ENCODE measurements around the gene BACH2. TPM values are rescaled to one million over a fixed set of nuclear protein-coding genes. Genes with fewer than 3 reads are reported as not detected.

BACH2 gene
- total and polyA plus RNA-seq, 2 of the 8 experiments (the other 6 are each of a cell fraction or from before 2014, with no cell fraction given): 1.9 to 5.9 TPM

DNA sequence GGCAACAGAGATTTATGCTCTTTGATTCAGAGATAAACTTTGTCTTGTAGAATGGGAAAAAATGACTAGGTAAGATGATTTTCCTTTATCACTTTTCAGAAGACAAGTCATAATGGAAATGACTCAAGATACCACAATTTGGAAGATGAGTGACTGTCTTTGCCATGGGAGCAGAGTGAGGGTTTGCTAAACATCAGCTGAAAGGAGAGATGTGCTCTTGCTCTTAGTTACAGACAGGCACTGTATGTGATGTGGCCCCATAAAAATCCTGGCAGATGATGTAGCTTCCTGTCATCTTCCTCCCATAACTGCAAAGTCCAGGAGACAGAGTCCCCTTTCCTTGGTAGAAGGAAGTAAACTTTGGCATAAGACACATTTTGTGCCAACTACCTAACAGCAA lies 47.6 kb downstream of the BACH2 start (continued):
- TF ChIP-seq, protein P1, sequence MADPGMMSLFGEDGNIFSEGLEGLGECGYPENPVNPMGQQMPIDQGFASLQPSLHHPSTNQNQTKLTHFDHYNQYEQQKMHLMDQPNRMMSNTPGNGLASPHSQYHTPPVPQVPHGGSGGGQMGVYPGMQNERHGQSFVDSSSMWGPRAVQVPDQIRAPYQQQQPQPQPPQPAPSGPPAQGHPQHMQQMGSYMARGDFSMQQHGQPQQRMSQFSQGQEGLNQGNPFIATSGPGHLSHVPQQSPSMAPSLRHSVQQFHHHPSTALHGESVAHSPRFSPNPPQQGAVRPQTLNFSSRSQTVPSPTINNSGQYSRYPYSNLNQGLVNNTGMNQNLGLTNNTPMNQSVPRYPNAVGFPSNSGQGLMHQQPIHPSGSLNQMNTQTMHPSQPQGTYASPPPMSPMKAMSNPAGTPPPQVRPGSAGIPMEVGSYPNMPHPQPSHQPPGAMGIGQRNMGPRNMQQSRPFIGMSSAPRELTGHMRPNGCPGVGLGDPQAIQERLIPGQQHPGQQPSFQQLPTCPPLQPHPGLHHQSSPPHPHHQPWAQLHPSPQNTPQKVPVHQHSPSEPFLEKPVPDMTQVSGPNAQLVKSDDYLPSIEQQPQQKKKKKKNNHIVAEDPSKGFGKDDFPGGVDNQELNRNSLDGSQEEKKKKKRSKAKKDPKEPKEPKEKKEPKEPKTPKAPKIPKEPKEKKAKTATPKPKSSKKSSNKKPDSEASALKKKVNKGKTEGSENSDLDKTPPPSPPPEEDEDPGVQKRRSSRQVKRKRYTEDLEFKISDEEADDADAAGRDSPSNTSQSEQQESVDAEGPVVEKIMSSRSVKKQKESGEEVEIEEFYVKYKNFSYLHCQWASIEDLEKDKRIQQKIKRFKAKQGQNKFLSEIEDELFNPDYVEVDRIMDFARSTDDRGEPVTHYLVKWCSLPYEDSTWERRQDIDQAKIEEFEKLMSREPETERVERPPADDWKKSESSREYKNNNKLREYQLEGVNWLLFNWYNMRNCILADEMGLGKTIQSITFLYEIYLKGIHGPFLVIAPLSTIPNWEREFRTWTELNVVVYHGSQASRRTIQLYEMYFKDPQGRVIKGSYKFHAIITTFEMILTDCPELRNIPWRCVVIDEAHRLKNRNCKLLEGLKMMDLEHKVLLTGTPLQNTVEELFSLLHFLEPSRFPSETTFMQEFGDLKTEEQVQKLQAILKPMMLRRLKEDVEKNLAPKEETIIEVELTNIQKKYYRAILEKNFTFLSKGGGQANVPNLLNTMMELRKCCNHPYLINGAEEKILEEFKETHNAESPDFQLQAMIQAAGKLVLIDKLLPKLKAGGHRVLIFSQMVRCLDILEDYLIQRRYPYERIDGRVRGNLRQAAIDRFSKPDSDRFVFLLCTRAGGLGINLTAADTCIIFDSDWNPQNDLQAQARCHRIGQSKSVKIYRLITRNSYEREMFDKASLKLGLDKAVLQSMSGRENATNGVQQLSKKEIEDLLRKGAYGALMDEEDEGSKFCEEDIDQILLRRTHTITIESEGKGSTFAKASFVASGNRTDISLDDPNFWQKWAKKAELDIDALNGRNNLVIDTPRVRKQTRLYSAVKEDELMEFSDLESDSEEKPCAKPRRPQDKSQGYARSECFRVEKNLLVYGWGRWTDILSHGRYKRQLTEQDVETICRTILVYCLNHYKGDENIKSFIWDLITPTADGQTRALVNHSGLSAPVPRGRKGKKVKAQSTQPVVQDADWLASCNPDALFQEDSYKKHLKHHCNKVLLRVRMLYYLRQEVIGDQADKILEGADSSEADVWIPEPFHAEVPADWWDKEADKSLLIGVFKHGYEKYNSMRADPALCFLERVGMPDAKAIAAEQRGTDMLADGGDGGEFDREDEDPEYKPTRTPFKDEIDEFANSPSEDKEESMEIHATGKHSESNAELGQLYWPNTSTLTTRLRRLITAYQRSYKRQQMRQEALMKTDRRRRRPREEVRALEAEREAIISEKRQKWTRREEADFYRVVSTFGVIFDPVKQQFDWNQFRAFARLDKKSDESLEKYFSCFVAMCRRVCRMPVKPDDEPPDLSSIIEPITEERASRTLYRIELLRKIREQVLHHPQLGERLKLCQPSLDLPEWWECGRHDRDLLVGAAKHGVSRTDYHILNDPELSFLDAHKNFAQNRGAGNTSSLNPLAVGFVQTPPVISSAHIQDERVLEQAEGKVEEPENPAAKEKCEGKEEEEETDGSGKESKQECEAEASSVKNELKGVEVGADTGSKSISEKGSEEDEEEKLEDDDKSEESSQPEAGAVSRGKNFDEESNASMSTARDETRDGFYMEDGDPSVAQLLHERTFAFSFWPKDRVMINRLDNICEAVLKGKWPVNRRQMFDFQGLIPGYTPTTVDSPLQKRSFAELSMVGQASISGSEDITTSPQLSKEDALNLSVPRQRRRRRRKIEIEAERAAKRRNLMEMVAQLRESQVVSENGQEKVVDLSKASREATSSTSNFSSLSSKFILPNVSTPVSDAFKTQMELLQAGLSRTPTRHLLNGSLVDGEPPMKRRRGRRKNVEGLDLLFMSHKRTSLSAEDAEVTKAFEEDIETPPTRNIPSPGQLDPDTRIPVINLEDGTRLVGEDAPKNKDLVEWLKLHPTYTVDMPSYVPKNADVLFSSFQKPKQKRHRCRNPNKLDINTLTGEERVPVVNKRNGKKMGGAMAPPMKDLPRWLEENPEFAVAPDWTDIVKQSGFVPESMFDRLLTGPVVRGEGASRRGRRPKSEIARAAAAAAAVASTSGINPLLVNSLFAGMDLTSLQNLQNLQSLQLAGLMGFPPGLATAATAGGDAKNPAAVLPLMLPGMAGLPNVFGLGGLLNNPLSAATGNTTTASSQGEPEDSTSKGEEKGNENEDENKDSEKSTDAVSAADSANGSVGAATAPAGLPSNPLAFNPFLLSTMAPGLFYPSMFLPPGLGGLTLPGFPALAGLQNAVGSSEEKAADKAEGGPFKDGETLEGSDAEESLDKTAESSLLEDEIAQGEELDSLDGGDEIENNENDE (IDR thresholded peaks at IDR 0.05; ENCODE audit: insufficient replicate concordance, low read length): no peak
- TF ChIP-seq BCL11A (IDR thresholded peaks at IDR 0.05; ENCODE audit: low read depth in 2 of 2, low read length in 2 of 2): no peak
- no peak for TF ChIP-seq TAF7 (optimal IDR thresholded peaks at IDR 0.05; ENCODE audit: borderline replicate concordance, low read depth, low read length)
